H9 (cell line): ENCODE measurements around the gene ADH1B. TPM values are rescaled to one million over a fixed set of nuclear protein-coding genes. Genes with fewer than 3 reads are reported as not detected.

Experiments
- DNase-seq: peaks from one replicate; pipeline ENCODE4 v3.0.0-alpha.2; 2017
- H2AFZ ChIP-seq: one replicate; pipeline ENCODE4 v1.6.1; 2013; ENCODE audit warnings: mild to moderate bottlenecking, low read length, control low read depth, moderate library complexity
- H2AK5ac ChIP-seq: 2 replicates; pipeline ENCODE4 v1.6.1; 2013; ENCODE audit warnings: low read length, control low read depth, mixed read lengths; ENCODE audit not compliant: insufficient read length
- H2BK120ac ChIP-seq: one replicate; pipeline ENCODE4 v1.6.1; 2013; ENCODE audit warnings: low read depth, mild to moderate bottlenecking, low read length, control low read depth, inconsistent platforms; ENCODE audit not compliant: poor library complexity, severe bottlenecking
- H2BK12ac ChIP-seq: 2 replicates; pipeline ENCODE4 v1.6.1; 2013; ENCODE audit warnings: low read length, control low read depth, mixed read lengths, low read depth; ENCODE audit not compliant: insufficient read length
- H2BK15ac ChIP-seq: 2 replicates; pipeline ENCODE4 v1.6.1; 2013; ENCODE audit warnings: low read depth, low read length, control low read depth
- H2BK20ac ChIP-seq: one replicate; pipeline ENCODE4 v1.6.1; 2013; ENCODE audit warnings: low read depth, mild to moderate bottlenecking, low read length, control low read depth, inconsistent platforms; ENCODE audit not compliant: poor library complexity, severe bottlenecking
- H2BK5ac ChIP-seq: 2 replicates; pipeline ENCODE4 v1.6.1; 2013; ENCODE audit warnings: low read length, control low read depth, mixed read lengths; ENCODE audit not compliant: insufficient read length
- H3K14ac ChIP-seq: 2 replicates; pipeline ENCODE4 v1.6.1; 2013; ENCODE audit warnings: low read length, control low read depth; ENCODE audit not compliant: insufficient read depth
- H3K18ac ChIP-seq: 2 replicates; pipeline ENCODE4 v1.6.1; 2013; ENCODE audit warnings: low read depth, mild to moderate bottlenecking, mixed read lengths, low read length, control low read depth; ENCODE audit not compliant: insufficient read length
- H3K23ac ChIP-seq: 2 replicates; pipeline ENCODE4 v1.6.1; 2013; ENCODE audit warnings: low read length, control low read depth, mixed read lengths, low read depth; ENCODE audit not compliant: insufficient read length
- H3K23me2 ChIP-seq: 2 replicates; pipeline ENCODE4 v1.6.1; 2013; ENCODE audit warnings: low read depth, mild to moderate bottlenecking, mixed read lengths, low read length, control low read depth; ENCODE audit not compliant: insufficient read length, poor library complexity, severe bottlenecking
- H3K27ac ChIP-seq: 2 replicates; pipeline ENCODE4 v1.5.1; 2013; ENCODE audit warnings: low read length, control low read depth, mixed read lengths, low read depth; ENCODE audit not compliant: insufficient read length
- H3K27me3 ChIP-seq: 2 replicates; pipeline ENCODE4 v1.6.1; 2013; ENCODE audit warnings: low read length, control low read depth, inconsistent platforms; ENCODE audit not compliant: insufficient read depth
- H3K4ac ChIP-seq: 2 replicates; pipeline ENCODE4 v1.6.1; 2013; ENCODE audit warnings: low read depth, mild to moderate bottlenecking, control low read depth, inconsistent platforms, low read length, moderate library complexity
- H3K4me1 ChIP-seq: 2 replicates; pipeline ENCODE4 v1.6.1; 2013; ENCODE audit warnings: low read length, control low read depth, inconsistent platforms; ENCODE audit not compliant: insufficient read depth
- H3K4me2 ChIP-seq: 2 replicates; pipeline ENCODE4 v1.6.1; 2013; ENCODE audit warnings: low read length, control low read depth, mixed read lengths; ENCODE audit not compliant: insufficient read length, insufficient read depth
- H3K56ac ChIP-seq: 2 replicates; pipeline ENCODE4 v1.6.1; 2013; ENCODE audit warnings: low read depth, mild to moderate bottlenecking, mixed read lengths, low read length, control low read depth; ENCODE audit not compliant: insufficient read length
- H3K79me1 ChIP-seq: 2 replicates; pipeline ENCODE4 v1.6.1; 2013; ENCODE audit warnings: low read depth, mild to moderate bottlenecking, moderate library complexity, low read length, control low read depth, inconsistent platforms; ENCODE audit not compliant: insufficient read depth, poor library complexity, severe bottlenecking
- H3K79me2 ChIP-seq: 2 replicates; pipeline ENCODE4 v1.6.1; 2013; ENCODE audit warnings: low read length, control low read depth, inconsistent platforms; ENCODE audit not compliant: insufficient read depth
- H3K9ac ChIP-seq: 2 replicates; pipeline ENCODE4 v1.6.1; 2013; ENCODE audit warnings: low read length, control low read depth, mixed read lengths; ENCODE audit not compliant: insufficient read length; ENCODE audit errors: extremely low read depth
- H3K9me3 ChIP-seq: one replicate; pipeline ENCODE4 v1.6.1; 2013; ENCODE audit warnings: low read depth, low read length, inconsistent platforms; ENCODE audit not compliant: control insufficient read depth
- H3T11ph ChIP-seq: one replicate; pipeline ENCODE4 v1.6.1; 2013; ENCODE audit warnings: mild to moderate bottlenecking, low read length, control low read depth, inconsistent platforms
- H4K20me1 ChIP-seq: one replicate; pipeline ENCODE4 v1.6.1; 2013; ENCODE audit not compliant: control insufficient read depth, insufficient read length, insufficient read depth
- H4K5ac ChIP-seq: 2 replicates; pipeline ENCODE4 v1.6.1; 2013; ENCODE audit warnings: low read depth, mild to moderate bottlenecking, mixed read lengths, low read length, control low read depth; ENCODE audit not compliant: insufficient read length
- H4K8ac ChIP-seq: replicated peaks from 2 replicates; pipeline ENCODE4 v1.6.1; 2013; ENCODE audit warnings: low read length, control low read depth, mixed read lengths, low read depth; ENCODE audit not compliant: insufficient read length
- H4K91ac ChIP-seq: 2 replicates; pipeline ENCODE4 v1.6.1; 2013; ENCODE audit warnings: low read depth, mild to moderate bottlenecking, moderate library complexity, mixed read lengths, low read length, control low read depth; ENCODE audit not compliant: insufficient read length
- H3K27ac Mint-ChIP-seq, 3 experiments: 2 replicates in 2 of 3; 3 replicates in 1 of 3; pipeline ENCODE4 v1.8.0; 2020 to 2021; ENCODE audit warnings: mixed read lengths in 3 of 3, mild to moderate bottlenecking in 1 of 3, moderate library complexity in 1 of 3
- H3K27me3 Mint-ChIP-seq: 2 replicates; pipeline ENCODE4 v1.8.0; 2021; ENCODE audit warnings: low read depth, mild to moderate bottlenecking, moderate library complexity, mixed read lengths
- H3K36me3 Mint-ChIP-seq, 3 experiments: 2 replicates in 2 of 3; 3 replicates in 1 of 3; pipeline ENCODE4 v1.8.0; 2020 to 2021; ENCODE audit warnings: low read depth in 3 of 3, mixed read lengths in 3 of 3; ENCODE audit not compliant: insufficient read depth in 1 of 3
- H3K4me1 Mint-ChIP-seq, 2 experiments: 2 replicates each; pipeline ENCODE4 v1.8.0; 2020; ENCODE audit warnings: mixed read lengths in 2 of 2
- H3K4me3 Mint-ChIP-seq, 2 experiments: 2 replicates in 1 of 2; 3 replicates in 1 of 2; pipeline ENCODE4 v1.8.0; 2020 to 2021; ENCODE audit warnings: mild to moderate bottlenecking in 2 of 2, mixed read lengths in 2 of 2, moderate library complexity in 1 of 2
- H3K9me3 Mint-ChIP-seq, 2 experiments: 2 replicates in 1 of 2; 3 replicates in 1 of 2; pipeline ENCODE4 v1.8.0; 2020; ENCODE audit warnings: mild to moderate bottlenecking in 2 of 2, mixed read lengths in 2 of 2, moderate library complexity in 1 of 2
- CTCF ChIP-seq: fragments of 200-600 bp; sonication (generic); conservative IDR thresholded peaks from 3 replicates; pipeline ENCODE4 v1.8.0; 2021; ENCODE audit warnings: antibody characterized with exemption, mild to moderate bottlenecking
- WGBS: extraction: QIAGEN DNeasy Blood & Tissue Kit; methylation state at CpG from one replicate; pipeline ENCODE4 v1.1.7; 2013; ENCODE audit warnings: missing lambda C conversion rate, low lambda C conversion rate, mixed read lengths; ENCODE audit not compliant: insufficient read length; ENCODE audit errors: extremely low coverage; 5-methylcytosine and 5-hydroxymethylcytosine counted together
- total RNA-seq: library from RNA; stranded (reverse); gene quantifications from 2 replicates; pipeline ENCODE4 v1.2.1, GENCODE V29; 2021

ADH1B gene
- total RNA-seq, 1 experiment from 2014 or later, result not detected

- Histone ChIP-seq H3K79me1 (no peaks in the 10 kb centered on the region), H4K8ac (no peak overlapping the region), H3K14ac (no peak overlapping the region), H2BK15ac (no peak overlapping the region), H3K9me3 (no peaks in the 10 kb centered on the region), H2AK5ac (no peak overlapping the region), H4K20me1 (no peaks in the 10 kb centered on the region), H3K4ac (no peak overlapping the region), H3K23me2 (no peaks in the 10 kb centered on the region), H3K56ac (no peak overlapping the region), H3K27ac (no peak overlapping the region), H2BK20ac (no peak overlapping the region), H3T11ph (no peak overlapping the region), H3K79me2 (no peaks in the 10 kb centered on the region), H2BK120ac (no peak overlapping the region), H3K4me2 (no peak overlapping the region), H4K5ac (no peak overlapping the region), H3K27me3 (no peaks in the 10 kb centered on the region), H2BK12ac (no peak overlapping the region), H3K23ac (no peak overlapping the region), H2AFZ (no peak overlapping the region), H4K91ac (no peak overlapping the region), H3K18ac (no peak overlapping the region), H3K4me1 (no peaks in the 10 kb centered on the region), H2BK5ac (no peak overlapping the region), H3K9ac (no peak overlapping the region)
- no peak for DNase-seq
- peaks cover 2% of the 10 kb centered on the region in 2 experiments; a peak in 2 of 5 replicates for H3K9me3 Mint-ChIP-seq
- no peak overlapping the region for H3K27ac Mint-ChIP-seq
- H3K4me3 Mint-ChIP-seq, result no peak overlapping the region
- TF ChIP-seq CTCF, result no peak
- peaks cover 0 to 3% of the 10 kb centered on the region in 2 experiments; a peak in 1 of 4 replicates for H3K4me1 Mint-ChIP-seq
- no peaks in the 10 kb centered on the region for H3K36me3 Mint-ChIP-seq
- no CpG with 5 or more reads among the region's 1 CpG for WGBS
- no peaks in the 10 kb centered on the region; the same call in 1 of the 2 replicates for H3K27me3 Mint-ChIP-seq
Observed at GRCh38 chr4:99334880-99335279, 13.7 kb upstream of the ADH1B start.
